Measurements from ENCODE around the gene SLC23A3.
A peak's percentile ranks its signal among the peaks of the same experiment; 100 is the strongest.

SLC23A3 gene

GRCh38 chr2:219140722-219141121, 29.1 kb downstream of the SLC23A3 start:
- no peak for DNase-seq

GRCh38 chr2:219133976-219134375, 35.9 kb downstream of the SLC23A3 start:
- no peak for DNase-seq

GRCh38 chr2:219131744-219132143, 38.1 kb downstream of the SLC23A3 start:
- no peak for DNase-seq

GRCh38 chr2:219131327-219131726, 38.5 kb downstream of the SLC23A3 start:
- DNase-seq: no peak

- DNase-seq: no peak
Measured at GRCh38 chr2:219129589-219129988, 40.2 kb downstream of the SLC23A3 start.

GRCh38 chr2:219128396-219128795, 41.4 kb downstream of the SLC23A3 start:
- no peak for DNase-seq

- DNase-seq: no peak
Measured at GRCh38 chr2:219127037-219127635, 42.7 kb downstream of the SLC23A3 start.

- DNase-seq: no peak
Measured at GRCh38 chr2:219126555-219126954, 43.3 kb downstream of the SLC23A3 start.

GRCh38 chr2:219125886-219126270, 44.0 kb downstream of the SLC23A3 start:
- no peak for DNase-seq

GRCh38 chr2:219125225-219125885, 44.5 kb downstream of the SLC23A3 start:
- DNase-seq: no peak

- peak; percentile 29 to 32 for DNase-seq
Measured at GRCh38 chr2:219124381-219125110, 45.3 kb downstream of the SLC23A3 start.

- no peak for DNase-seq
Measured at GRCh38 chr2:219123356-219124135, 46.3 kb downstream of the SLC23A3 start.

GRCh38 chr2:219122202-219122980, 47.4 kb downstream of the SLC23A3 start:
- no peak for DNase-seq

GRCh38 chr2:219120082-219120481, 49.7 kb downstream of the SLC23A3 start:
- DNase-seq: no peak

- DNase-seq: peak; percentile 44 to 54
Measured at GRCh38 chr2:219119422-219120043, 50.3 kb downstream of the SLC23A3 start.

GRCh38 chr2:219118504-219118903, 51.3 kb downstream of the SLC23A3 start:
- DNase-seq: no peak

- DNase-seq: no peak
Measured at GRCh38 chr2:219116776-219117646, 52.8 kb downstream of the SLC23A3 start.

GRCh38 chr2:219112651-219113338, 57.0 kb downstream of the SLC23A3 start:
- DNase-seq: no peak

GRCh38 chr2:219112062-219112406, 57.8 kb downstream of the SLC23A3 start:
- no peak for DNase-seq

All from CD4-positive, alpha-beta T cell treated with Interleukin-4 for 1 hour (primary cell).